Right lobe of liver (tissue), 4 donors: ENCODE measurements around the gene RAI1.

Source experiments
- POLR2A ChIP-seq: fragments of 450-650 bp; IDR thresholded peaks from one replicate; pipeline ENCODE4 v1.6.1; 2017; ENCODE audit warnings: antibody characterized with exemption, mild to moderate bottlenecking
- TF ChIP-seq, protein P1 (sequence below), 4 donors: fragments of 200-600 bp in 3 of 4; fragments of 450-650 bp in 1 of 4; IDR thresholded peaks; one replicate each; pipeline versions ENCODE4 v1.5.1 to v1.8.0; 2016 to 2022; ENCODE audit warnings: antibody characterized with exemption in 4 of 4, mild to moderate bottlenecking in 2 of 4
- donor health status: DM: no; HTN: no; CAD: no.
- donor health status: DM: no; HTN: no; CAD: no.
- donor health status: DM: no; HTN: yes; CAD: no.

DNA sequence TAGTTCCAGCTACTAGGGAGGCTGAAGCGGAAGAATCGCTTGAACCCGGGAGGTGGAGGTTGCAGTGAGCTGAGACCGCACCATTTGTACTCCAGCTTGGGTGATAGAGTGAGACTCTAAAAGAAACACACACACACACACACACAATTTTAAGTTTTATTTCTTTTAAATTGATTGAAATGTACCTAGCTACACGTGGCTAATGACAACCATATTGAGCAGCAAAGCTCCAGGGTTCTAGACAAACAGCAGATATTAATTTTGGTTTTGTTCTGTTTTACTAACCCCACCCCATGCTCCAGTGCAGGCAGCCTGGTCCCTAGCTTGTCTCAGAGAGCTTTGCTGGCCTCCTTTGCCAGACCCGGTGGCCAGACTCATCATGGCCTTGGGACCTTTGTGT lies 16.0 kb upstream of the RAI1 start:
- TF ChIP-seq, protein P1, sequence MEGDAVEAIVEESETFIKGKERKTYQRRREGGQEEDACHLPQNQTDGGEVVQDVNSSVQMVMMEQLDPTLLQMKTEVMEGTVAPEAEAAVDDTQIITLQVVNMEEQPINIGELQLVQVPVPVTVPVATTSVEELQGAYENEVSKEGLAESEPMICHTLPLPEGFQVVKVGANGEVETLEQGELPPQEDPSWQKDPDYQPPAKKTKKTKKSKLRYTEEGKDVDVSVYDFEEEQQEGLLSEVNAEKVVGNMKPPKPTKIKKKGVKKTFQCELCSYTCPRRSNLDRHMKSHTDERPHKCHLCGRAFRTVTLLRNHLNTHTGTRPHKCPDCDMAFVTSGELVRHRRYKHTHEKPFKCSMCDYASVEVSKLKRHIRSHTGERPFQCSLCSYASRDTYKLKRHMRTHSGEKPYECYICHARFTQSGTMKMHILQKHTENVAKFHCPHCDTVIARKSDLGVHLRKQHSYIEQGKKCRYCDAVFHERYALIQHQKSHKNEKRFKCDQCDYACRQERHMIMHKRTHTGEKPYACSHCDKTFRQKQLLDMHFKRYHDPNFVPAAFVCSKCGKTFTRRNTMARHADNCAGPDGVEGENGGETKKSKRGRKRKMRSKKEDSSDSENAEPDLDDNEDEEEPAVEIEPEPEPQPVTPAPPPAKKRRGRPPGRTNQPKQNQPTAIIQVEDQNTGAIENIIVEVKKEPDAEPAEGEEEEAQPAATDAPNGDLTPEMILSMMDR (IDR thresholded peaks at IDR 0.05): no peak
- TF ChIP-seq POLR2A: no peak
